ENCODE data around the gene CEBPB.
A peak's percentile ranks its signal among the peaks of the same experiment; 100 is the strongest.
"Not testable (repeated sequence)": the region's sequence is repeated elsewhere in the genome, so short reads cannot be mapped to it uniquely, and the experiment has no call there.

CEBPB gene

DNA sequence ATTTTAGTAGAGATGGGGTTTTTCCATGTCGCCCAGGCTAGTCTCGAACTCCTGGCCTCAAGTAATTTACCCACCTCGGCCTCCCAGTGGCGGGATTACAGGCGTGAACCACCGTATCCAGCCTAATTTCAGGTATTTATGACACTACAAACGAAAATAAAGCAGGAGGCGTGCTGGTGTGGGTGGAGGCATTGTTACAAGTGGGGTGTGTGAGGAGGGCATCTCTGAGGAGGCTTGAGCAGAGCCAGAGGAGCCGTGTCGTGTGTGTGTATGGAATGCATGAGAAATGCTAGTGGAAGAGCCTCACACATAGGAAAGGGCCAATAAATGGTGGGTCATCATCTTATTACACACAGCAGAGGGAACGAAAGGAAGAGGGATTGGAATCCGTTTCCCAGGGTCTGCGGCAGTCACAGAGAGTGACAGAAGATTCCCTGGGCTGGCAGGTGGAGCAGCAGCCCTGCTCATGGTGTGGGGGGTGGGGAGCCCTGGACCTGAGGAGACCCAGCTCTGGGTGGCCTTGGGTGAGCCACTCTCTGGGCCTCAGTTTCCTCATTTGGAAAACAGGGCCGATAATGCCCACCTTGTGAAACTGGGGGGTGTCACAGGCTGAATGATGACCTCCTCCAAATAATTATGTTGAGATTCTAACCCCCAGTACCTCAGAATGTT is 19.9 kb upstream of the CEBPB start:
- DNase-seq, result no peak

DNA sequence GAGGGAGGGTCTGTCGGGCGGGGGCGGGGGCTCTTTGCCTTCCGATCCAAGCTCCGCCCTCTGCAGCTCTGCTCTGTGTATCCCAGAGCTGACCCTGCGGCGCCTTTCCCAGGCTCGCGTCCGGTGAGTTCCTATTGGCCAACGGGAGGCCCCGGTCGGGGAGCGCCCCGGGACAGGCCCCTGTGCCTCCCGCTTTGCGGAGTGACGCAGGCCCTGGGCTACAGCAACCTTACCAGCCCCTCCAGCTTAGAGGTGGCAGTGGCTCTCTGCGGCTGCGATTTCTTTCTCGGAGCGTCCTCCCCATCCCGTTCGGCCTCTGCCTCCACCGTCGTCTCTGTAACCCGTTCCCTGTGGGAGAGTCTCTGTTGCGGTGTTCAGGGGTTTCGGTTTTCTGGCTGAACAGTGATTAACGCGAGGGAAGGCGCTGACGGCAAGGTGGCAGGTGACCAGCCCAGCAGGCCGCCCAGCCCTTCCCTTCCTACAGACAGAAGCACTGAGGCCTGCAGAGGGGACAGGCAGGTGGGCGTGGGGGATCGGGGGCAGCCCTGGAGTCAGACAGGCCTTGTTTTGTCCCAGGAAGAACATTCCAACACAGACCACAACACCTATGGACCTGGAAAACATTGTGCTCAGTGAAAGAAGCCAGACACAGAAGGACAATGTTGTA is 18.1 kb upstream of the CEBPB start:
- DNase-seq, result no peak

DNA sequence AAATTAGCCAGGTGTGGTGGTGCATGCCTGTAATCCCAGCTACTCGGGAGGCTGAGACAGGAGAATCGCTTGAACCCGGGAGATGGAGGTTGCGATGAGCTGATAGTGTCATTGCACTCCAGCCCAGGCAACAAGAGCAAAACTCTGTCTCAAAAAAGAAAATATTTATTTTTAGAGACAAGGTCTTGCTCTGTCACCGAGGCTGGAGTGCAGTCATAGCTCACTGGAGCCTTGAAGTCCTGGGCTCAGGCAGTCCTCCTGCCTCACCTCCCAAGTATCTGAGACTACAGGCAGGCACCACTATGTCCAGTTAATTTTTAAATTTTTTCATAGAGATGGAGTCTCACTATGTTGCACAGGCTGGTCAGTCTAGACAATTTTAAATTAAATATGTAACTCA is 16.2 kb upstream of the CEBPB start:
- no peak for DNase-seq

DNA sequence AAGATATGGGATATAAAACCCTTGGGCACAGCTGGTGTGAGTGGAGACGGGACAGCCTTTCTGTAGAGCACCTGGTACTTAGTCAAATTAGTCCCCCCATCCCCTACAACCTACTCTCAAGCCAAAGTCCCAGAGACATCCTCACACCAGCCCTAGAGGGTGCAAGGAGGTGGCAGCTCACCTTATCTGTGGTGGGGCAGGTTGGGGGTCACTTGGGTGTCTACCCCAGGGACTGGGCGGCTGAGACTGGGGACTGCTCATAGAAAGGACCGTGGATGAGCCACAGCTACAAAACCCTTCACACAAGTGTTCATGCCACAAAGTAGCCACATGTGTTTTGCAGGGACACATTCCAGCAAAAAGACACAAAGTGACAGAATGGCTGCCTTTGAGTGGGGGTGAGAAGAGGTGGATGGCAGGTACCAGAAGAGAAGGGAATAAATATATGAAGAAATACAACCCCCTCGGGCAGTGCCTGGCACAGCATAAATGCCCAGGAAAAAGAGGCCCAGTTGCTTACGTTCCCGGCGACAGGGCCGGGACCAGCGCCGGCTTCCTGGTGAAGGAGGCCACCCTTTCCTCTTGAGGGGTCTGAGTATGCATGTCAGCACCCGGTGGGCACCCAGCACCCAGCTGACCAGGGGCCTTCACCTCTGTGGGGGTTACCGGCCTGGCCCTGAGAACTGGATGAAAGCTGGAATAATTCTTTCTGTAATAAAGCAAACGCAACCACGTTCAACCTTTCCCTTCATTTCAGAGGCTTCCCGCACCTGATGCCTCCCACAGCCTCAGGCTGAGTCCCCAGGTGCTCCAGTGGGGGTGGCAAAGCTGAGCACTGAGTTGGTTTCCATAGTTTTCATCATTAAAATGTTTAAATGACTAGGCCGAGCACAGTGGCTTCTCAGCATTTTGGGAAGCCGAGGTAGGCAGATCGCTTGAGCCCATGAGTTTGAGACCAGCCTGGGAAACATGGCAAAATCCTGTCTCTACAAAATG is 14.4 kb upstream of the CEBPB start:
- no peak for DNase-seq

DNA sequence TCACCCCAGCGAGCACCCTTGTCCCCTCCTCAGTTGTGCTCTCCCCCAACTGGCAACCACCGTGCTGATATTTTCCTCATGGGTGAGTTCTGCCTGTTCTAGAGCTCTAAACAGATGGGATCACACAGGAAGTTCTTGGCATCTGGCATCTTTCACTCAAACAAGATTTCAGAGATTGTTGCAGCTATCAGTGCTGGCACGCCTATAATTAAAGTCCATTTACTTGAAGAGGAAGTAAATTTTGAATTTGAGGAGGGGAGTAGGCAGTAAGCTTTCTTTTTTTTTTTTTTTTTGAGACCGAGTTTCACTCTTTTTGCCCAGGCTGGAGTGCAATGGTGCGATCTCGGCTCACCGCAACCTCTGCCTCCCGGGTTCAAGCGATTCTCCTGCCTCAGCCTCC is 12.0 kb upstream of the CEBPB start:
- DNase-seq, result not testable (repeated sequence)

DNA sequence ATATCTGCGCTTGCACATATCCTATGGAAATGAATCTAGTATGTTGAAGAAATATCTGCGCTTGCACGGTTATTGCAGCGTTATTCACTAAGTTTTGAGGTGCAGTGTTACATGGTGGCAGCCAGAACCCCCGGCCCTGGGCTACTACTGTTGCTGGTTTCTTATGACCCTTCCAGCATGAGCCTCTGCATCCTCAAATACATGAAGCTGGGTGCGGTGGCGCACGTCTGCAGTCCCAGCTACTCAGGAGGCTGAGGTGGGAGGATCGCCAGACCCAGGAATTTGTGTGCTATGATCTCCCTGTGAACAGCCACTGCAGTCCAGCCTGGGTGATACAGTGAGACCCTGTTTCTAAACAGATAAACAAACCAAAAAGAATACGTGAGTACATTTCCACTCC is 9.3 kb upstream of the CEBPB start:
- DNase-seq, result no peak

DNA sequence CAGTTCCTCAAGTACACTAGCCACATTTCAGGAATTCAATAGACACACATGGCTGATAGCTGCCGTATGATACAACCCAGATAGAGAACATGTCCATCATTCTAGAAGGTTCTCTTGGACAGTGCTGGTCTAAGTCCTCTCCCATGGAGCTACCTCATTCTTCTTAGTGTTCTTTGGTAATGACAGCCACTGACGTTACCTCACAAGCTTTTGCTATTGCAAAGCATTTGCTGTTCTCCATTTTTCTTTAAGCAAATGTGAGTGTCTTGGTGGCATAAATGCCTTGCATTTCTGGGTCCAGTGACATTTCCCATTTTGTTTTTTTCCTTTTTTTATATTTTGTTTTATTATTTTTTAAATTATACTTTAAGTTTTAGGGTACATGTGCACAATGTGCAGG is 8.3 kb upstream of the CEBPB start:
- no peak for DNase-seq

DNA sequence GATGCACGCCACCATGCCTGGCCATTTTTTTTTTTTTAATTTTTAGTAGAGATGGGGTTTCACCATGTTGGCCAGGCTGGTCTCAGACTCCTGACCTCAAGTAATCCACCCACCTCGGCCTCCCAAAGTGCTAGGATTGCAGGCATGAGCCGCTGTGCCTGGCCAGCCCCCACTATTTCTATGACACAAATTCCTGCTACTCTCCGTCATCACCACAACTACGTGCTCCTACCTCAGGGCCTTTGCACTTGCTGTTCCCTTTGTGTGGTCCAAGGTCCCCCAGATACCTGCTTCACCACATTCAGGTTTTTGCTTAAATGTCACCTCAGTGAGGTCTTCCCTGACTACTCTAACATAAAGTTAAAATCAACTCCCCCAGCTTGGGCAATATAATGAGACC is 5.2 kb upstream of the CEBPB start:
- no peak for DNase-seq

DNA sequence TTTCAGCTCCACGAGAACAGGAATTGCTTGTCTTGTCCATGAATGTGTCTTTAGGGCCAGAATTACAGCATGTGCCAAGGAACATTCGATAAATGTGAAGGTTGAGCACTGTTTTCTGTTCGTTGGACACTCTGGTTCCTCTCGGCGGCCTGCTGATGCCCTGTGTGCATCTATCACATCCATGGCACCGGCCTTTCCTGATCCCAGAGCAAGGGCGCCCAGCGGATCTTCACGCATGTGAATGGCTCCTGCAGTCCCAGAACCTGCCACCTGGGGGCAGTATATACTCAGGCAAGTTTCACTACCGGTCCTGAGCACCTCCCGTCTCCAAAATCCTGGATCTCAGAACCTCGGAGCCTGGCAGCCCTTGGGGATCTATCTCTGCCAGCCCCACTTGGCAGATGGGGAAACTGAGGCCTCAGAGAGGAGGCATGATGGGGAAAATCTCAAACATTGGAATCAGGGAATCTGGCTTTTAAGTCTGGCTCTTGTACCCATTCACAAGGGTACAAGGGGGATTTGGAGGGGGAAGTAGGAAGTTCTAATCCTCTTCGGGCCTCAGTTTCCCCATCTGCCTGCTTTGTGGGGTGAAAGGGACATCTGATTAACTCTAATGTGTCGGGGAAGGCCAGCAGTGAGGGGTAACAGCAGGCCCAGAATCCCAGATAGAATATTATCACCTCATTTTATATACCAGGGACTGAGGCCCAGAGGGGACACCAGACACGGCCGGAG is 4.3 kb upstream of the CEBPB start:
- DNase-seq, result peak; percentile 82 to 86

DNA sequence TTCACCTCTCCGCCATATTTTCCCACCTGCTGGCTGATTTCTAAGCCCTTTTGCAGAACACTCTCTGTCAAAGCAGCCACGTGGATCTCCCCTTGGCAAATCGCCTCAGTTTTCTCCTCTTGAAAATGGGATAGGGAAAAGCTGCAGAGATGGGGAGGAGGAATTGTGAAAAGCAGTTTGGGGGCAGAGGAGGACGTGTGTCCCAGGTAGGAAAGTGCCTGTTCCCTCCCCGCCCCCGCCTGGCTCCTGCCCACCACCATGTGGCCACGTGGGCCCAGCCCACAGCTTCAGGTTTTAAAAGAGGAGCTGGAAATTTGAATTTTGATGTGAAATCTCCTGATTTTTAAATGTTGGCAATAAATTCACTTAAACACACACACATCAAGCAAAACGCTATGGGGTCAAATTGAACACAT is 3.6 kb upstream of the CEBPB start:
- DNase-seq, result no peak

DNA sequence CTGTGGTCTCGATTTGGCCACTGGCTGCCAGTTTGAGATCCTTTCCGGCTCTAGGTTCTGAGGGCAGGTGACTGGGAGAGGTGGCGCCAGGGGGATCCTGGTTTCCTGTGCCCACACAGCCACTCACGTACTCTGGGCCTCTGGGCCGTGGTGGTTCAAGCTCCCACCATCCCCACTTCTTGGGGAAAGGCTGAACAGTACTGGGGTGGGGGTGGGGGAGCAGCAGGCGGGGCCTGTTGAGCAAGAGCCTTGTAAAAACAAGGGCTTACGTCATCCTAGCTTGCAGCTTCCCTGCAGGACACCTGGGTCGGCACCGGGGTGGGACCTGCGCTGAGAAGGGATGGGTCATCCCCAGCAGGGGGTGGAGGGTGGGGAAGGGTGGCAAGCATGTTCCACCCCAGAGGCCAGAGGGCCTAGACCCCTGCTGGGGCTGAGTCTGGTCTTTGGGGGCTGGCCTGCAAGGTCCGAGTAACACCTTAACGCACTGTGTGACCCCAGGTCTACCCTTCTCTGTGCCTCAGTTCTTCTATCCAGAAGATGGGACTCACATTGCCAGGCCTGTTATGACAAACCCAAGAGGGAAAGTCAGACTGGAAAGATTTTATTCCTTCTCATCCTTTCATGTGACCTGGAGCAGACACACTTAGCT is 3.1 kb upstream of the CEBPB start:
- no peak for DNase-seq

DNA sequence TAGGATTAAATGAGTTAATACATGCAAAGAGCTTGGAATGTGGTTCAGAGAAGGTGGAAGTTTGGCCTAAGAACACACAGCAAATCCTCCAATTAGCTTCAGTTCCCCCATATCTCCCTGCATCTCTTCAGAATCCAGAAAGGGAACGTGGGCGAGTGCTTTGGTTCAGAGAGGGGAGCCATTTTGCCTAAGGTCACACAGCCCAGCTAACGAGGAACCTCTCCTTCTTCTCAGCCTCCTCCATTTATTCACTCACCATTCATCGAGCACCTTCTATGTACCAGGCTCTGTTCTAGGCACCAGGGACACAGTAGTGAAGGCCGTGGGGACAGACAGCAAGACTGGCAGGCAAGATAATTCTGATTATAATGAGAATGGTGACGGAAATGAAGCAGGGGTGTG is 2.3 kb upstream of the CEBPB start:
- no peak for DNase-seq

DNA sequence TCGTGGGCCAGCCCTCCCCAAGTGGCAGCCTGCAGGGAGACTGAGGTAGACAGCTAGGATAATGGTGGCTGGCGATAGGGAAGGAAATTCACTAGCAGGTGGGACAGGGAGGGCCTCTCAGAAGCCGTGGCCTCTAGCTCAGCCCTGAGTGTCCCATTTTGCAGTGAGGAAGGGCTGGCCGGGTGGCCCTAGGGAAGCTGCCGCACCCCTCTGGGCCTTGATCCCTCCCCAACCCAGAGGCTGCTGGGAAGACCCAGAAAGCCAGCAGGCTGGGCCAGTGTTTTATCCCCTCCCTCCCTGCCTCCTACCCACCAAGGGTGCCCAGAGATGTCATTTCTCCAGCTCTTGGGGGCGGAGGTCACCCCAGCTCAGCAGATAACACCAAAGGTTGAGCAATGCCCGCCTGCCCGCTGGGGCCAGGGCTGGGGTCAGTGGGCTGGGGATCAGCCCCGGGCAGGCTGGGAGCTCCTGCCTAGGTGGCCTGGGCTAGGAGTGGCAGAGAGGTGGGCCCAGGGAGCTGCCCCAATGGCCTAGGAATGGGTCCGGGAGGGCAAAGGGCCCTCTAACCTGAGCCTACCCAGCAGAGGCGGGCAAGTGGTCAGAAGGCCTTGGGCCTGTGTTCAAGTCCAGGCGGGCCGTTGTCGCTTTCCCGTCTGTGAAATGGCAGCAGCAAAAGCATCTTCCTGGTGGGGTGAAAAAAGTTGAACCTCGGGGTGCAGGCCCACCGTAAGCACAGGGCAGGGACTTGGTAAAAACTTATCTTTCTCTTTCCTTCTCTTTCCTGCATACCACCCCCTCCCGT is 1.6 kb upstream of the CEBPB start:
- DNase-seq, result no peak

DNA sequence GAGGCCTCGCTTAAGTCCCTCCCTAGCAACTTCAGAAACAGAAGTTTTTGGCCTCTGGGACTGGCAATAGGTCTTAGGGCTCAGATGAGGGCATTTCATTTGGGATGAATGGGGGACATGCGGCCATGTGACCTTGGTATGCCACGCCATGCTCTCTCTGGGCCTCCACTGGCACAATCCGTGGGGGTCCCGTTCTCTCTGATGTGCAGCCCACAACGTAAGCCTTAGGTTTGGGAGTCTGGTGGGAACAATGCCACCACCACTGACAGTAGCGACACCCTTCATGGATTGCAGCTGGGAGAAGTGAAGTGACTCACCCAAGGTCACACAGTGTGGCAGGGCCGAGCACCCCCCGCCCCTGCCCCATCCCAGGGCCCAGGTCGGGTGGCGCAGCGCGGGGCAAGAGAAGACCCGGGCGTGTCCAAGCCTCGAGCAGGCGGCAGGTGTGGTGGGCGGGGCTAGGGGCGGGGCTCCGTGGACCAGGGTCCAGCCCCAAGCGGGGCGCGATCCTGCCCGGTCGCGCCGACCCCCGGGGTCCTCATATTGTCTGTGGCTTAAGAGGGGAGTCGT is 864 bp upstream of the CEBPB start:
- peak; percentile 10 to 46 for DNase-seq

DNA sequence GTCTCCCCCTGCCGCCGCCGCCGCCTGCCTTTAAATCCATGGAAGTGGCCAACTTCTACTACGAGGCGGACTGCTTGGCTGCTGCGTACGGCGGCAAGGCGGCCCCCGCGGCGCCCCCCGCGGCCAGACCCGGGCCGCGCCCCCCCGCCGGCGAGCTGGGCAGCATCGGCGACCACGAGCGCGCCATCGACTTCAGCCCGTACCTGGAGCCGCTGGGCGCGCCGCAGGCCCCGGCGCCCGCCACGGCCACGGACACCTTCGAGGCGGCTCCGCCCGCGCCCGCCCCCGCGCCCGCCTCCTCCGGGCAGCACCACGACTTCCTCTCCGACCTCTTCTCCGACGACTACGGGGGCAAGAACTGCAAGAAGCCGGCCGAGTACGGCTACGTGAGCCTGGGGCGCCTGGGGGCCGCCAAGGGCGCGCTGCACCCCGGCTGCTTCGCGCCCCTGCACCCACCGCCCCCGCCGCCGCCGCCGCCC is 474 bp downstream of the CEBPB start:
- DNase-seq, result peak; percentile 41 to 66

DNA sequence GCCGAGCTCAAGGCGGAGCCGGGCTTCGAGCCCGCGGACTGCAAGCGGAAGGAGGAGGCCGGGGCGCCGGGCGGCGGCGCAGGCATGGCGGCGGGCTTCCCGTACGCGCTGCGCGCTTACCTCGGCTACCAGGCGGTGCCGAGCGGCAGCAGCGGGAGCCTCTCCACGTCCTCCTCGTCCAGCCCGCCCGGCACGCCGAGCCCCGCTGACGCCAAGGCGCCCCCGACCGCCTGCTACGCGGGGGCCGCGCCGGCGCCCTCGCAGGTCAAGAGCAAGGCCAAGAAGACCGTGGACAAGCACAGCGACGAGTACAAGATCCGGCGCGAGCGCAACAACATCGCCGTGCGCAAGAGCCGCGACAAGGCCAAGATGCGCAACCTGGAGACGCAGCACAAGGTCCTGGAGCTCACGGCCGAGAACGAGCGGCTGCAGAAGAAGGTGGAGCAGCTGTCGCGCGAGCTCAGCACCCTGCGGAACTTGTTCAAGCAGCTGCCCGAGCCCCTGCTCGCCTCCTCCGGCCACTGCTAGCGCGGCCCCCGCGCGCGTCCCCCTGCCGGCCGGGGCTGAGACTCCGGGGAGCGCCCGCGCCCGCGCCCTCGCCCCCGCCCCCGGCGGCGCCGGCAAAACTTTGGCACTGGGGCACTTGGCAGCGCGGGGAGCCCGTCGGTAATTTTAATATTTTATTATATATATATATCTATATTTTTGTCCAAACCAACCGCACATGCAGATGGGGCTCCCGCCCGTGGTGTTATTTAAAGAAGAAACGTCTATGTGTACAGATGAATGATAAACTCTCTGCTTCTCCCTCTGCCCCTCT is 1.1 kb downstream of the CEBPB start:
- DNase-seq, result peak; percentile 29 to 53

DNA sequence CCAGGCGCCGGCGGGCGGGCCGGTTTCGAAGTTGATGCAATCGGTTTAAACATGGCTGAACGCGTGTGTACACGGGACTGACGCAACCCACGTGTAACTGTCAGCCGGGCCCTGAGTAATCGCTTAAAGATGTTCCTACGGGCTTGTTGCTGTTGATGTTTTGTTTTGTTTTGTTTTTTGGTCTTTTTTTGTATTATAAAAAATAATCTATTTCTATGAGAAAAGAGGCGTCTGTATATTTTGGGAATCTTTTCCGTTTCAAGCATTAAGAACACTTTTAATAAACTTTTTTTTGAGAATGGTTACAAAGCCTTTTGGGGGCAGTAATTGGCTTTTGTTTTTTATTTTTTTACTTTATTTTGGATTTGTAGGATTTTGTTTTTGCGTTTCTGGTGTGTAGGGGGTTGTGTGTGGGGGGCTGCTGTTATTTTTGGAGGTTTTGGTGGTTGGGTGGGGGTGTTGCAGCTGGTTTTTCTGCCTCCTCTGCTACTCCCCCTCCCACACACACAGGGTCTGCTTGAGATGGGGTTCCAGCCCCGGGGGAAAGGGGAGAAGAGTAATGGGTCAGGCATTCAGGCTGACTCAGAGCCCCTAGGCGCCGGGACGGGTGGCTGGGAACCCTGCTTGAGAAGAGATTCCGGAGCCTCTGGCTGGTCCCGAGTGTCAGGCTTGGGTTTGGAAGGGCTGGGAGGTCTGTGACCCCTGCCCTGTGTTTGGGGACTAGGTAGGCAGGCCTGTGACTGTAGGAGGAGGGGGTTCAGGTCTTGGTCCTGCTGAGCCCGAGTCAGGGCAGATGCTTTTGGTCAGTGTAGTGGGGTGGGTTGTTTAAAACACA is 2.0 kb downstream of the CEBPB start:
- peak; percentile 74 to 75 for DNase-seq

DNA sequence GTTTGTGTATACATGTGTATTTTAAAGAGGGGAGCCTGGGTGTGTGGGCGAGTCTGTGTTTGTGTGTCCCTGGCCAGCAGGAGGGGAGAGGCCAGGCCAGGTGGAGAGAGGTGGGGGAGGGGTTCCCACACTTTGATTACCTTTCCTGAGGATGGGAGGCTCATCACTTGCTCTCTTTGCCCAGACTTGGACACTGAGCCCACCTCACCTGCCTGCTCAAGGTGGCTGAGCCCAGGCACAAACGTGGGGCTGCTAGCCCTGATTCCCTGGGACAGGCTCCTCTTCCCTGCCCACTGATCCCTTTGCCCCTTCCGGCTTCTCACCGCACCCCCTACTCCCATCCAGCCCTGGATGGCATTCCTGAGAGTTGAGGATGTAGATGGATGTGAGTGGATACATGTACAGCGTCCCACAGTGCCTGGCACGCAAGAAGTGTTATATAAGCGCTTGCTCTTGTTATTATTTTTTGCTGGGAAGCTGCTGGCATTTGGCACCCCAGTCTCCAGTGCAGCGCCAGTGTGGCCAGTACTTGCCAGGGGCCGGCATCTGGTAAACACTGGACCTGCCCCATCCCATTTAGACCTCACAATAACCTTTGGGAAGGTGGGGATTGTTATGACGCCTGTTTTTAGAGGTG is 2.7 kb downstream of the CEBPB start:
- DNase-seq, result no peak
